Hepatocyte (in vitro differentiated cells): ENCODE data around the gene PTPN2.

Source experiments
- EZH2 ChIP-seq: fragments of 200-600 bp; sonication (generic); IDR thresholded peaks from 2 replicates; pipeline ENCODE4 v1.6.1; 2016; ENCODE audit warnings: antibody characterized with exemption, mild to moderate bottlenecking, borderline replicate concordance
- TF ChIP-seq, protein P1 (sequence below): fragments of 200-600 bp; sonication (generic); IDR thresholded peaks from 2 replicates; pipeline ENCODE4 v1.5.1; 2016; ENCODE audit warnings: antibody characterized with exemption, mild to moderate bottlenecking; ENCODE audit not compliant: poor library complexity

DNA sequence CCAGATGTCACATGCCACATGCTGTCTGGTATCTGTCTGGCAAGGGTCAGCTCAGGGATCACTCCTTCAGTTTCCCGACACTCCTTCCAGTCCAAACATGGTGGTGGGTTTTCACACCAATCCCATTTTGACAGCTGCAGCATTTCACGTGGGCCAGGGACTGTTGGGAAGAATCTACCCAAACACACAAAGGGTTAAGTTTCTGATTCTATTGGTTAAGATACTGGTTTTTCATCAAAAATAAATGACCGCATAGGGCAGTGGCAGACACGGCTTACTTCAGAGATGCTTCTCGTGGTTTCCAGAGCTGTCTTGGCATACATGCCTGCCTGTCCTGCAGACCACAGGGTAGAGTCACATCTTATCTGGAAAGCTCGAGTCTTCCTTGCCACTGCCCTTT lies 101.5 kb downstream of the PTPN2 start:
- TF ChIP-seq, protein P1, sequence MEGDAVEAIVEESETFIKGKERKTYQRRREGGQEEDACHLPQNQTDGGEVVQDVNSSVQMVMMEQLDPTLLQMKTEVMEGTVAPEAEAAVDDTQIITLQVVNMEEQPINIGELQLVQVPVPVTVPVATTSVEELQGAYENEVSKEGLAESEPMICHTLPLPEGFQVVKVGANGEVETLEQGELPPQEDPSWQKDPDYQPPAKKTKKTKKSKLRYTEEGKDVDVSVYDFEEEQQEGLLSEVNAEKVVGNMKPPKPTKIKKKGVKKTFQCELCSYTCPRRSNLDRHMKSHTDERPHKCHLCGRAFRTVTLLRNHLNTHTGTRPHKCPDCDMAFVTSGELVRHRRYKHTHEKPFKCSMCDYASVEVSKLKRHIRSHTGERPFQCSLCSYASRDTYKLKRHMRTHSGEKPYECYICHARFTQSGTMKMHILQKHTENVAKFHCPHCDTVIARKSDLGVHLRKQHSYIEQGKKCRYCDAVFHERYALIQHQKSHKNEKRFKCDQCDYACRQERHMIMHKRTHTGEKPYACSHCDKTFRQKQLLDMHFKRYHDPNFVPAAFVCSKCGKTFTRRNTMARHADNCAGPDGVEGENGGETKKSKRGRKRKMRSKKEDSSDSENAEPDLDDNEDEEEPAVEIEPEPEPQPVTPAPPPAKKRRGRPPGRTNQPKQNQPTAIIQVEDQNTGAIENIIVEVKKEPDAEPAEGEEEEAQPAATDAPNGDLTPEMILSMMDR, result no peak
- no peak for TF ChIP-seq EZH2
